OCI-LY3 (cell line): Measurements from ENCODE around the gene DOCK1.

Source experiments
- EZH2phosphoT487 ChIP-seq: fragments of 200-600 bp; shearing (Covaris generic); IDR thresholded peaks from 2 replicates; pipeline ENCODE4 v1.6.1; 2018; ENCODE audit warnings: antibody characterized with exemption, mixed run types, low read depth
- TF ChIP-seq, protein P1 (sequence below): fragments of 200-600, 300-600 bp; sonication (generic); IDR thresholded peaks from 2 replicates; pipeline ENCODE4 v1.5.1; 2014; ENCODE audit warnings: antibody characterized with exemption, low read length, low read depth

- TF ChIP-seq, protein P1, sequence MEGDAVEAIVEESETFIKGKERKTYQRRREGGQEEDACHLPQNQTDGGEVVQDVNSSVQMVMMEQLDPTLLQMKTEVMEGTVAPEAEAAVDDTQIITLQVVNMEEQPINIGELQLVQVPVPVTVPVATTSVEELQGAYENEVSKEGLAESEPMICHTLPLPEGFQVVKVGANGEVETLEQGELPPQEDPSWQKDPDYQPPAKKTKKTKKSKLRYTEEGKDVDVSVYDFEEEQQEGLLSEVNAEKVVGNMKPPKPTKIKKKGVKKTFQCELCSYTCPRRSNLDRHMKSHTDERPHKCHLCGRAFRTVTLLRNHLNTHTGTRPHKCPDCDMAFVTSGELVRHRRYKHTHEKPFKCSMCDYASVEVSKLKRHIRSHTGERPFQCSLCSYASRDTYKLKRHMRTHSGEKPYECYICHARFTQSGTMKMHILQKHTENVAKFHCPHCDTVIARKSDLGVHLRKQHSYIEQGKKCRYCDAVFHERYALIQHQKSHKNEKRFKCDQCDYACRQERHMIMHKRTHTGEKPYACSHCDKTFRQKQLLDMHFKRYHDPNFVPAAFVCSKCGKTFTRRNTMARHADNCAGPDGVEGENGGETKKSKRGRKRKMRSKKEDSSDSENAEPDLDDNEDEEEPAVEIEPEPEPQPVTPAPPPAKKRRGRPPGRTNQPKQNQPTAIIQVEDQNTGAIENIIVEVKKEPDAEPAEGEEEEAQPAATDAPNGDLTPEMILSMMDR, result no peak
- no peak for TF ChIP-seq EZH2phosphoT487
Measured at GRCh38 chr10:127497685-127498084, 592.5 kb downstream of the DOCK1 start.
